ENCODE results near the gene EVPL.

The EVPL gene

GRCh38 chr17:75959051-75959838 is 67.9 kb downstream of the EVPL start:
- DNase-seq: no peak

All from GF-D8 (cell line).